Endothelial cell of umbilical vein (primary cell): ENCODE measurements around the gene DEPDC5. TPM values are rescaled to one million over a fixed set of nuclear protein-coding genes. Genes with fewer than 3 reads are reported as not detected.

Source experiments
- BruUV-seq: library from RNA; stranded (reverse); fragments of 400-500 nt; replicated peaks from 2 replicates; lab custom pipeline; 2021; lab: Mats Ljungman, UMichigan
- CTCF ChIA-PET: fragments of 300-600, 350-600 bp; sonication (Branson Sonifier 250); formaldehyde crosslinking; loops from one replicate; lab custom pipeline; 2021; ENCODE audit warnings: antibody characterized with exemption, inconsistent platforms; lab: Charles Lee
- POLR2A ChIA-PET: fragments of 300-600, 350-600 bp; sonication (Branson Sonifier 250); formaldehyde crosslinking; loops from one replicate; lab custom pipeline; 2021; ENCODE audit warnings: antibody characterized with exemption, inconsistent platforms; lab: Charles Lee
- DNase-seq: peaks from one replicate; pipeline ENCODE4 v3.0.0-alpha.2; 2011; ENCODE audit warnings: low read depth, low spot score
- FAIRE-seq: peaks from 2 replicates; lab custom pipeline; 2011; peaks lifted over from hg19 to GRCh38; lab: Jason Lieb, UNC
- H2AFZ ChIP-seq: 2 replicates; pipeline ENCODE4 v1.6.0; 2012; ENCODE audit warnings: low read depth, low read length, control low read depth, inconsistent platforms
- H3K27ac ChIP-seq: 2 replicates; pipeline ENCODE4 v1.5.1; 2011; ENCODE audit warnings: low read depth, mild to moderate bottlenecking, control low read depth, low read length, moderate library complexity; ENCODE audit not compliant: insufficient read depth
- H3K27me3 ChIP-seq, 2 experiments: 2 replicates each; pipeline versions ENCODE4 v1.6.0 to v1.6.1; 2011; ENCODE audit warnings: low read length in 2 of 2, mixed read lengths in 1 of 2; ENCODE audit not compliant: control insufficient read depth in 2 of 2, insufficient read depth in 2 of 2
- H3K36me3 ChIP-seq, 2 experiments: 2 replicates in 1 of 2; 3 replicates in 1 of 2; pipeline ENCODE4 v1.5.1; 2011; ENCODE audit warnings: low read length in 2 of 2, mild to moderate bottlenecking in 1 of 2, moderate library complexity in 1 of 2; ENCODE audit not compliant: control insufficient read depth in 2 of 2, insufficient read depth in 2 of 2; ENCODE audit errors: extremely low read depth in 1 of 2
- H3K4me1 ChIP-seq: 3 replicates; pipeline ENCODE4 v1.5.1; 2011; ENCODE audit warnings: mild to moderate bottlenecking, low read length; ENCODE audit not compliant: control insufficient read depth, insufficient read depth; ENCODE audit errors: extremely low read depth
- H3K4me2 ChIP-seq: 2 replicates; pipeline ENCODE4 v1.6.1; 2011; ENCODE audit warnings: low read length, control low read depth, mixed read lengths; ENCODE audit not compliant: insufficient read depth
- H3K4me3 ChIP-seq, 3 experiments: fragments of 200-600 bp in 1 of 3; sonication (generic), shearing (Covaris generic) in 1 of 3; replicated peaks in 1 of 3; 2 replicates each; pipeline ENCODE4 v1.5.1; 2011 to 2016; ENCODE audit warnings: control low read depth in 3 of 3, low read length in 3 of 3, mild to moderate bottlenecking in 2 of 3, inconsistent platforms in 1 of 3, low read depth in 1 of 3, moderate library complexity in 1 of 3; ENCODE audit not compliant: insufficient read depth in 1 of 3
- H3K79me2 ChIP-seq: 2 replicates; pipeline ENCODE4 v1.6.0; 2012; ENCODE audit warnings: low read length, inconsistent platforms; ENCODE audit not compliant: control insufficient read depth, insufficient read depth
- H3K9ac ChIP-seq: replicated peaks from 2 replicates; pipeline ENCODE3; 2011; ENCODE audit warnings: low read length, control low read depth; ENCODE audit not compliant: insufficient read depth; ENCODE audit errors: extremely low read depth
- H3K9me1 ChIP-seq: replicated peaks from 3 replicates; pipeline ENCODE4 v1.6.0; 2011; ENCODE audit warnings: mild to moderate bottlenecking, low read length; ENCODE audit not compliant: control insufficient read depth, insufficient read depth; ENCODE audit errors: extremely low read depth
- H3K9me3 ChIP-seq: replicated peaks from 2 replicates; pipeline ENCODE4 v1.5.1; 2012; ENCODE audit warnings: low read length, inconsistent platforms; ENCODE audit not compliant: control insufficient read depth, insufficient read depth
- H4K20me1 ChIP-seq: replicated peaks from 2 replicates; pipeline ENCODE3; 2011; ENCODE audit warnings: mild to moderate bottlenecking, low read length; ENCODE audit not compliant: control insufficient read depth, insufficient read depth; ENCODE audit errors: extremely low read depth
- CTCF ChIP-seq, 2 donors: IDR thresholded peaks; 1 replicate in 1 of 2; 2 replicates in 1 of 2; pipeline ENCODE4 v1.5.1; 2011; ENCODE audit warnings: low read length in 2 of 2, mild to moderate bottlenecking in 2 of 2, moderate library complexity in 2 of 2, control low read depth in 1 of 2, inconsistent platforms in 1 of 2, low read depth in 1 of 2; ENCODE audit not compliant: insufficient read depth in 1 of 2; ENCODE audit errors: extremely low read depth in 1 of 2
- EZH2 ChIP-seq: IDR thresholded peaks from 2 replicates; pipeline ENCODE4 v1.6.1; 2012; ENCODE audit warnings: borderline replicate concordance, low read depth, mild to moderate bottlenecking, moderate library complexity, low read length, inconsistent platforms; ENCODE audit not compliant: severe bottlenecking
- FOS ChIP-seq: IDR thresholded peaks from 2 replicates; pipeline ENCODE4 v1.6.1; 2011; ENCODE audit warnings: mild to moderate bottlenecking, low read length, moderate library complexity, borderline replicate concordance; ENCODE audit not compliant: insufficient read depth
- GATA2 ChIP-seq: IDR thresholded peaks from 2 replicates; pipeline ENCODE4 v1.7.0; 2011; ENCODE audit warnings: low read depth, mild to moderate bottlenecking, moderate library complexity, mixed read lengths, low read length; ENCODE audit not compliant: insufficient read length, insufficient read depth
- JUN ChIP-seq: IDR thresholded peaks from 2 replicates; pipeline ENCODE4 v1.6.1; 2011; ENCODE audit warnings: borderline replicate concordance, low read depth; ENCODE audit not compliant: insufficient read length, insufficient read depth
- MAX ChIP-seq: IDR thresholded peaks from 2 replicates; pipeline ENCODE4 v1.6.1; 2011; ENCODE audit not compliant: insufficient read depth, insufficient read length
- MYC ChIP-seq: IDR thresholded peaks from one replicate; pipeline ENCODE4 v1.6.1; 2011; ENCODE audit warnings: mild to moderate bottlenecking, low read depth, low read length
- POLR2A ChIP-seq: IDR thresholded peaks from 2 replicates; pipeline ENCODE4 v1.6.1; 2012; ENCODE audit warnings: low read depth, mild to moderate bottlenecking, control low read depth, low read length
- POLR2AphosphoS5 ChIP-seq: IDR thresholded peaks from 2 replicates; pipeline ENCODE4 v1.6.1; 2012; ENCODE audit warnings: low read depth, mild to moderate bottlenecking, control low read depth, low read length, moderate library complexity; ENCODE audit not compliant: insufficient read depth
- dilution Hi-C: fragments of 300-500 bp; cut with MboI; formaldehyde crosslinking; loops from one replicate; pipeline ENCODE4 v1.15.0; 2019; ENCODE audit warnings: low sequenced_read_pairs; ENCODE audit not compliant: extremely low pct_ligation_motif_present
- intact Hi-C: fragments of 100-400 bp; cut with micrococcal nuclease; formaldehyde crosslinking; loops from one replicate; pipeline ENCODE4 v1.10.0; 2022
- polyA plus RNA-seq, 4 experiments: library from polyadenylated mRNA; depleted of rRNA in 3 of 4; stranded (reverse) in 3 of 4; unstranded in 1 of 4; fragments of >200 nt; gene quantifications; 2 replicates each; pipeline versions ENCODE4 v1.2.1 to v1.2.3, GENCODE V29; 2011 to 2012; ENCODE audit warnings: missing spikeins in 1 of 4
- total RNA-seq: library from RNA; stranded (reverse); gene quantifications from 2 replicates; pipeline ENCODE4 v1.2.3, GENCODE V29; 2021

DEPDC5 gene
- total and polyA plus RNA-seq, 2 donors (not counting 3 experiments of a cell fraction or from before 2014, with no cell fraction given): 13.1 to 36.6 TPM

- Histone ChIP-seq H3K9me3 (no peaks in the 10 kb centered on the region), H3K27me3 (no peaks in the 10 kb centered on the region), H3K4me1 (no peaks in the 10 kb centered on the region), H3K27ac (no peak overlapping the region), H3K9me1 (no peaks in the 10 kb centered on the region), H3K4me2 (no peak overlapping the region), H3K79me2 (no peaks in the 10 kb centered on the region), H2AFZ (no peak overlapping the region), H3K9ac (no peak overlapping the region), H3K4me3 (no peak overlapping the region), H4K20me1 (no peaks in the 10 kb centered on the region), H3K36me3 (peaks cover 9 to 17% of the 10 kb centered on the region in 2 experiments)
- TF ChIP-seq CTCF (IDR thresholded peaks at IDR 0.05; ENCODE audit: extremely low read depth in 1 of 2, insufficient read depth in 1 of 2, low read depth in 1 of 2, low read length in 2 of 2) (no peak), POLR2A (no peak), JUN (no peak), GATA2 (no peak), FOS (no peak), EZH2 (no peak), MYC (no peak), POLR2AphosphoS5 (no peak), MAX (no peak)
- CTCF ChIA-PET: no interaction called here
- dilution Hi-C loops (no loop called here), intact Hi-C loops (no loop called here)
- FAIRE-seq (no peak), DNase-seq (no peak)
- no TSS peak for BruUV-seq
- POLR2A ChIA-PET: no interaction called here
Observed at GRCh38 chr22:31806751-31807150, 52.9 kb downstream of the DEPDC5 start.
